ENCODE data around the gene DHRS13. TPM values are rescaled to one million over a fixed set of nuclear protein-coding genes. Genes with fewer than 3 reads are reported as not detected.

Gene DHRS13
- total and polyA plus RNA-seq, 2 donors (not counting 1 experiment from before 2014, with no cell fraction given) = 11.9 to 28.1 TPM

DNA sequence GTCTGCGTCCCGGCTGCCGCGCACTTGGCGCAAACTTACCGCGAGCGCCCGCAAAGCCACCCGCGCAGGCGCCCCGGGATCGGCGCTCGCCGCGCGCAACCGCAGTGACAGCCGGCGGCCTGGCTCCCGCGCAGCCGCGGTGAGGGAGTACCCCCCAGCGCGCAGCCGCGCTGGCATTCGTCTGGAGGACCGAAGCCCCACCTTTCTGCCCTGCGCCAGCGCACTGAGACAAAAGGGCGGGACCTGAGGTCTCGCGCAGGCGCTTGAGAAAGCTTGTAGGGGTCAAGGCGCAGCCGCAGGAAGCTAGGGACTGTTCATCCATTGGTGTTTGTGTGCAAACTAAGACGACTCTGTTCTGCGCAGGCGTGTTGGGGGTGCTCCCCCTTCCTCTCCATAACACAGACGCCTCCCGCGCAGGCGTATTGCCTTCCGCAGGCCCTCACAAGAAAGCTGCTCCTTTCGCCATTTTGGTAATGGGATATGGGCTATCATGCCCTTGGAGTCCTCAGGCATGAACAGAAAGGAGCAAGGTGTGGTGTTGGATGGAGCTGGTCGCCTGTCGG is 48.6 kb upstream of the DHRS13 start, which contains the start of gene PHF12:
Gene PHF12 (minus strand): TSS at position 91 of the 563 bp plus-strand sequence. CDS start 558 bp downstream, outside the sequence.
- peak within 1 kb of the TSS; percentile 97 to 98 for H3K27ac ChIP-seq (ENCODE audit: low read length in 2 of 2)
- peak within 1 kb of the TSS; percentile 92 for H3K4me2 ChIP-seq (replicated peaks; ENCODE audit: low read depth, low read length, poor library complexity, severe bottlenecking)
- Mint-ChIP-seq H3K9me3 (ENCODE audit: insufficient read depth) (no peaks in the 10 kb centered on the region), H3K27me3 (no peaks in the 10 kb centered on the region), H3K4me1 (peaks cover 23% of the 10 kb centered on the region), H3K4me3 (peak within 1 kb of the TSS; percentile 95), H3K27ac (peak within 1 kb of the TSS; percentile 92)
- intact Hi-C loops (cut with micrococcal nuclease) = loop anchor here (1.0 to 10.0 kb wide), 5 partner anchors 49 to 613 kb away; partner anchors contain the start of genes ABHD15, FAM222B, NEK8 and POLDIP2
- ChIA-PET POLR2A (interaction anchor here (0.6 to 4.4 kb wide), 12 partner anchors 109 to 616 kb away, joined by 3 to 27 read pairs (median 6); partner anchors contain the start of genes FAM222B, IFT20, NEK8 and NUFIP2), CTCF (interaction anchor here (0.6 to 4.6 kb wide), 11 partner anchors 13 to 308 kb away, joined by 3 to 58 read pairs (median 4); partner anchors contain the start of genes FLOT2, NEK8, RPL23A and TLCD1)
- H3K79me2 ChIP-seq (ENCODE audit: control insufficient read depth, insufficient read depth, low read length) = peaks cover 52% of the 10 kb centered on the region
- H3K9ac ChIP-seq (ENCODE audit: low read length) = peak within 1 kb of the TSS; percentile 82
- H2AFZ ChIP-seq (ENCODE audit: insufficient read depth, low read depth, low read length, poor library complexity, severe bottlenecking) = peak within 1 kb of the TSS; percentile 95
- ATAC-seq (ENCODE audit: low read depth) (peak; percentile 56), DNase-seq (peak; percentile 100)
- no peaks in the 10 kb centered on the region for H3K9me3 ChIP-seq (ENCODE audit: control extremely low read depth in 1 of 3, control insufficient read depth in 2 of 3, insufficient read depth in 1 of 3, low read length in 2 of 3)
- WGBS (ENCODE audit: insufficient coverage) = under 1% methylated on average over 44 of the region's 51 CpGs
- TF ChIP-seq CTCF (IDR thresholded peaks at IDR 0.05) = no peak
- TF ChIP-seq EZH2 (IDR thresholded peaks at IDR 0.05; ENCODE audit: borderline replicate concordance, insufficient read depth, low read depth, low read length, poor library complexity, severe bottlenecking) = no peak
- no peaks in the 10 kb centered on the region for H3K27me3 ChIP-seq (replicated peaks in 1 of 4; ENCODE audit: control extremely low read depth in 1 of 4, control insufficient read depth in 3 of 4, insufficient read depth in 4 of 4, low read length in 3 of 4)
- H3K4me1 ChIP-seq (ENCODE audit: control insufficient read depth in 2 of 2, insufficient read depth in 2 of 2, low read length in 2 of 2) = peaks cover 27 to 33% of the 10 kb centered on the region in 2 donors
- no peaks in the 10 kb centered on the region for H3K36me3 ChIP-seq (replicated peaks in 1 of 2; ENCODE audit: control extremely low read depth in 1 of 2, control insufficient read depth in 1 of 2, extremely low read depth in 1 of 2, insufficient read depth in 2 of 2, low read length in 1 of 2)
- H3K4me3 ChIP-seq (ENCODE audit: control extremely low read depth in 1 of 5, extremely low read depth in 1 of 5, insufficient read depth in 1 of 5, low read depth in 2 of 5, low read length in 4 of 5) = peak within 1 kb of the TSS; percentile 84 to 99 (median 92)
- peaks cover 22% of the 10 kb centered on the region for H4K20me1 ChIP-seq (ENCODE audit: control insufficient read depth, insufficient read depth, low read length, poor library complexity, severe bottlenecking)
